HCT116 (cell line): ENCODE results near the gene PCID2. TPM values are rescaled to one million over a fixed set of nuclear protein-coding genes. Genes with fewer than 3 reads are reported as not detected.

ENCODE experiments used
- ATAC-seq: fragments of 200-7000 bp; cut with Tn5 transposase; 2 replicates; pipeline ENCODE4 v1.9.1; 2020; ENCODE audit warnings: mild to moderate bottlenecking, moderate library complexity
- BruUV-seq: library from RNA; stranded (reverse); fragments of 400-500 nt; replicated peaks from 2 replicates; lab custom pipeline; 2021; lab: Mats Ljungman, UMichigan
- CTCF ChIA-PET: fragments of 300-600 bp; sonication (Branson Sonifier 250); formaldehyde crosslinking; loops from one replicate; lab custom pipeline; 2021; ENCODE audit warnings: antibody characterized with exemption; lab: Charles Lee
- POLR2A ChIA-PET: fragments of 300-600, 350-600 bp; sonication (Branson Sonifier 250); formaldehyde crosslinking; loops from one replicate; lab custom pipeline; 2021; ENCODE audit warnings: antibody characterized with exemption; lab: Charles Lee
- RAD21 ChIA-PET, 2 experiments: fragments of 300-600 bp; sonication (Branson Sonifier 250); formaldehyde crosslinking; loops; one replicate each; lab custom pipeline; 2023; ENCODE audit warnings: low total read pairs in 2 of 2; ENCODE audit not compliant: uncharacterized antibody in 2 of 2, unreplicated experiment in 2 of 2, low non-redundant PET in 1 of 2; lab: Charles Lee
- DNase-seq: peaks from one replicate; pipeline ENCODE4 v3.0.0-alpha.2; 2010; ENCODE audit warnings: low read depth, low spot score
- H2AFZ ChIP-seq: fragments of 200-600 bp; shearing (Covaris generic), sonication (generic); 2 replicates; pipeline ENCODE4 v1.6.1; 2017; ENCODE audit warnings: low read depth, mixed run types, mixed read lengths, antibody characterized with exemption, low read length; ENCODE audit not compliant: poor library complexity, severe bottlenecking
- H3K27ac ChIP-seq: 2 replicates; pipeline ENCODE4 v1.5.1; 2012; ENCODE audit warnings: low read depth, low read length
- H3K27me3 ChIP-seq: fragments of 200-600 bp; sonication (generic); 2 replicates; pipeline ENCODE4 v1.6.1; 2016; ENCODE audit warnings: mixed run types, low read length, mixed read lengths; ENCODE audit not compliant: insufficient read depth
- H3K36me3 ChIP-seq, 2 experiments: fragments of 200-500 bp in 1 of 2; fragments of 200-600 bp in 1 of 2; sonication (Bioruptor generic) in 1 of 2; sonication (generic) in 1 of 2; 2 replicates each; pipeline versions ENCODE4 v1.5.1 to v1.6.1; 2014 to 2016; ENCODE audit warnings: low read length in 2 of 2, inconsistent platforms in 1 of 2, mixed read lengths in 1 of 2, mixed run types in 1 of 2; ENCODE audit not compliant: insufficient read depth in 2 of 2, control insufficient read depth in 1 of 2
- H3K4me1 ChIP-seq, 2 experiments: fragments of 200-600 bp in 1 of 2; sonication (generic) in 1 of 2; 2 replicates each; pipeline versions ENCODE4 v1.5.1 to v1.6.1; 2012 to 2017; ENCODE audit warnings: low read length in 2 of 2, inconsistent platforms in 1 of 2, mild to moderate bottlenecking in 1 of 2, mixed read lengths in 1 of 2, mixed run types in 1 of 2, moderate library complexity in 1 of 2; ENCODE audit not compliant: insufficient read depth in 2 of 2, control insufficient read depth in 1 of 2
- H3K4me2 ChIP-seq: fragments of 200-600 bp; sonication (generic); 2 replicates; pipeline ENCODE4 v1.6.1; 2017; ENCODE audit warnings: mixed run types, low read length, mixed read lengths
- H3K4me3 ChIP-seq, 2 experiments: fragments of 200-600 bp in 1 of 2; sonication (generic) in 1 of 2; replicated peaks in 1 of 2; 2 replicates each; pipeline ENCODE4 v1.5.1; 2011 to 2016; ENCODE audit warnings: low read length in 2 of 2, control low read depth in 1 of 2, low read depth in 1 of 2, mild to moderate bottlenecking in 1 of 2, mixed read lengths in 1 of 2, mixed run types in 1 of 2
- H3K79me2 ChIP-seq: fragments of 200-600 bp; sonication (generic); 2 replicates; pipeline ENCODE4 v1.6.1; 2017; ENCODE audit warnings: mild to moderate bottlenecking, mixed run types, low read length, moderate library complexity, mixed read lengths; ENCODE audit not compliant: insufficient read depth
- H3K9ac ChIP-seq: fragments of 200-600 bp; sonication (generic); 2 replicates; pipeline ENCODE4 v1.6.1; 2016; ENCODE audit warnings: low read length, mixed read lengths
- H3K9me2 ChIP-seq: fragments of 200-600 bp; sonication (generic), shearing (Covaris generic); 2 replicates; pipeline ENCODE4 v1.6.1; 2017; ENCODE audit warnings: mixed run types, mild to moderate bottlenecking, moderate library complexity; ENCODE audit not compliant: insufficient read depth
- H3K9me3 ChIP-seq, 2 experiments: fragments of 200-500 bp in 1 of 2; fragments of 200-600 bp in 1 of 2; sonication (Bioruptor generic) in 1 of 2; sonication (generic) in 1 of 2; 2 replicates each; pipeline ENCODE4 v1.6.1; 2014 to 2017; ENCODE audit warnings: low read length in 2 of 2, mixed read lengths in 2 of 2, inconsistent platforms in 1 of 2, low read depth in 1 of 2, mild to moderate bottlenecking in 1 of 2, mixed run types in 1 of 2, moderate library complexity in 1 of 2; ENCODE audit not compliant: control insufficient read depth in 1 of 2, insufficient read depth in 1 of 2
- H4K20me1 ChIP-seq: fragments of 200-600 bp; sonication (generic), shearing (Covaris generic); 2 replicates; pipeline ENCODE4 v1.6.1; 2017; ENCODE audit warnings: mixed run types, mild to moderate bottlenecking, moderate library complexity; ENCODE audit not compliant: insufficient read depth
- FOSL1 ChIP-seq: IDR thresholded peaks from 2 replicates; pipeline ENCODE4 v1.6.1; 2012; ENCODE audit warnings: low read depth
- REST ChIP-seq: IDR thresholded peaks from 2 replicates; pipeline ENCODE4 v1.6.1; 2012; ENCODE audit warnings: low read depth
- TCF7L2 ChIP-seq: IDR thresholded peaks from 2 replicates; pipeline ENCODE4 v1.7.0; 2011; ENCODE audit warnings: borderline replicate concordance, inconsistent platforms; ENCODE audit not compliant: insufficient read depth, insufficient read length; ENCODE audit errors: extremely low read depth
- ZBTB33 ChIP-seq: IDR thresholded peaks from 2 replicates; pipeline ENCODE4 v1.6.1; 2011; ENCODE audit warnings: mild to moderate bottlenecking, low read length, moderate library complexity; ENCODE audit not compliant: insufficient replicate concordance; ENCODE audit errors: extremely low read depth
- intact Hi-C: fragments of 100-400 bp; cut with micrococcal nuclease; formaldehyde crosslinking; loops from 2 replicates; pipeline ENCODE4 v1.10.0; 2022
- total RNA-seq: library from RNA; stranded (reverse); gene quantifications from one replicate; pipeline ENCODE4 v1.2.1, GENCODE V29; 2021; ENCODE audit not compliant: unreplicated experiment

PCID2 gene
- total RNA-seq, 1 experiment from 2014 or later, result 73.3 TPM

GRCh38 chr13:113143466-113144254 is 64.8 kb downstream of the PCID2 start:
- Histone ChIP-seq H2AFZ (no peak overlapping the region), H3K4me3 (no peak overlapping the region), H3K9me2 (no peaks in the 10 kb centered on the region), H3K27me3 (no peaks in the 10 kb centered on the region), H3K4me2 (no peak overlapping the region), H3K79me2 (no peaks in the 10 kb centered on the region), H3K36me3 (no peaks in the 10 kb centered on the region), H4K20me1 (no peaks in the 10 kb centered on the region), H3K9ac (no peak overlapping the region), H3K9me3 (no peaks in the 10 kb centered on the region), H3K4me1 (no peaks in the 10 kb centered on the region), H3K27ac (no peak overlapping the region)
- TF ChIP-seq ZBTB33 (no peak), FOSL1 (no peak), TCF7L2 (no peak), REST (no peak)
- POLR2A ChIA-PET, result no interaction called here
- ATAC-seq (no peak), DNase-seq (no peak)
- RAD21 ChIA-PET, result no interaction called here
- intact Hi-C loops, result no loop called here
- CTCF ChIA-PET, result no interaction called here
- BruUV-seq, result no TSS peak
